HG02885 (cell line): ENCODE results near the gene CD151.

Experiments
- ATAC-seq: cut with Tn5 transposase; IDR thresholded peaks from one replicate; pipeline ENCODE4 v1.9.1; 2021; ENCODE audit warnings: mild to moderate bottlenecking; ENCODE audit not compliant: unreplicated experiment, poor library complexity

Gene CD151

GRCh38 chr11:796565-797295 is 36.0 kb upstream of the CD151 start:
- no peak for ATAC-seq

GRCh38 chr11:797296-798092 is 35.3 kb upstream of the CD151 start:
- peak; percentile 42 for ATAC-seq

- ATAC-seq: peak; percentile 74
Observed at GRCh38 chr11:798093-798713, 34.5 kb upstream of the CD151 start, which contains the start of gene SLC25A22. SLC25A22 (minus strand) TSS chr11:798281; CDS start chr11:795006, 3,275 bp downstream.

- ATAC-seq: no peak
Observed at GRCh38 chr11:799641-800316, 33.0 kb upstream of the CD151 start.

DNA sequence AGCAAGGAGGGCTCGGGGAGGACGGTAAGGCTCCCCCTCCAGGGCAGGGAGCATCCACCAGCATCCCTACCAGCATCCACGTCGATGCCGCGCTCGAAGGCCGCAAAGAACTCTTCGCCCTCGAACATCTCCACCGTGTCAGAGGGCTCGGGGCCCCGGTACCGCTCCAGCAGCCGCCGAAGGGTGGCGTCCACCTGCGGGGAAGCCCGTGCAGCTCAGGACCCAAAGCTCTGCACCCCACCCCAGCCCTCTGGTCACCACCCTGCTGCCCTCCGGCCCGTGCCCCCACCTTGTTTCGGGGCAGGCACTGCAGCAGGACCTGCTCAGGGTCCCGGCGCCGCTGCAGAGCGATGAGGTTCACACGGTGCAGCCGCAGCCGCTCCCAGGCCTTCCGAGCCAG is 32.3 kb upstream of the CD151 start:
- no peak for ATAC-seq

- ATAC-seq: no peak
Observed at GRCh38 chr11:801097-801780, 31.5 kb upstream of the CD151 start.

DNA sequence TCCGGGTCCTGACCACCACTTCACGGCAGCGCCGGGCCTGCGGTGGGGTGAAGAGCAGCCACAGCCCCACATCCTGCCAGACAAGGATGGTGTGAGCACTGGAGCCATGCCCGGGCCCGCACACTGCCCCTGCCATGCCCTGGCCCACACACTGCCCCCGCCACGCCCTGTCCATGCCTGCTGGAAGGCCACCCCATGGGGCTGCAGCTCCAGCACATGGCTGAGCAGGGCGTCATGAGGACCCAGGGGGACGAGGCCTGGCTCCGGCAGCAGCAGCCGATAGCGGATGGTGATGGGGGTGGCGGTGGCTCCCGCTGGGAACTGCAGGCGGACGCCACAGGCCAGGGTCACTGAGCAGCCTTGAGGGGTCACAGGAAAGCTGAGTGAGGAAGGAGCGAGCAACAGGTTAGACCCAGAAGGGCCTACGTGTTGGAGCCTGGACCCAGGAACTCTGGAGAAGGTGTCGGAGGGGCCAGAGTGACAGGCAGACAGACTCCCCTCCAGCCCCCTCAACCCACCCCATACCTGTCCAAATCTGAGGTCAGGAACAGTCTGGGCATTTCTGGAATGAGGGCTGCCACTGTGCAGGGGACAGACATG is 30.6 kb upstream of the CD151 start:
- no peak for ATAC-seq

GRCh38 chr11:802693-803466 is 29.9 kb upstream of the CD151 start:
- no peak for ATAC-seq

DNA sequence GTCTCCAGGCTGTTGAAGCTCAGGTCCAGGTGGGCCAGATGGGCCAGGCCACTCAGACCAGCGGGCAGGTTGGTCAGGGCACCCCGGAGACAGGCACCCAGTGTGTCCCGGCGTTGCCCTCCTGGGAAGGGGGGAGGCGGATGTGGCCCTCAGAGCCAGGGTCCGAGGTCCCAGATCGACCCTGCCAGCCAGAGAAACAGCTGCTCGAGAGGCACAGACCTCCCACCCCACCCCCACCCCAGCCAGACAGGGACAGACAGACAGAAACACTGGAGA is 29.3 kb upstream of the CD151 start:
- no peak for ATAC-seq

- ATAC-seq: no peak
Observed at GRCh38 chr11:803770-804598, 28.8 kb upstream of the CD151 start.

DNA sequence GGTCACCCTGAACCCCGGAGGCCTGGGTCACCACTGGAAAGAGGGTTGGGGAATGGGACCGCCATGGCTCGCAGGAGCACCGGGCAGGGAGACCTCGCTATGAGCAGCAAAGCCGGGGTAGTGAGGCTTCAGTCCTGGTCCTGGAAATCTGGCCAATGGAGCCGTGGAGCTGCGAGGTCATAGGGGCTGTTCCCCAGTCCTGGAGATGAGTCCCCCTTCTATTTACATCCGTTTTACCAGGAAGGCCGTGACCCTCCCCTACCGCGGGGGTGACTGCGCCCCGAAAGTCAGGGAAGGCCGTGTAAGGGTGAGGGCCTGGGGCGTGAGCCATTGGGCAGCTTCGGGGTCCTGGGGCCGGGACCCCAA is 28.2 kb upstream of the CD151 start:
- ATAC-seq: no peak

DNA sequence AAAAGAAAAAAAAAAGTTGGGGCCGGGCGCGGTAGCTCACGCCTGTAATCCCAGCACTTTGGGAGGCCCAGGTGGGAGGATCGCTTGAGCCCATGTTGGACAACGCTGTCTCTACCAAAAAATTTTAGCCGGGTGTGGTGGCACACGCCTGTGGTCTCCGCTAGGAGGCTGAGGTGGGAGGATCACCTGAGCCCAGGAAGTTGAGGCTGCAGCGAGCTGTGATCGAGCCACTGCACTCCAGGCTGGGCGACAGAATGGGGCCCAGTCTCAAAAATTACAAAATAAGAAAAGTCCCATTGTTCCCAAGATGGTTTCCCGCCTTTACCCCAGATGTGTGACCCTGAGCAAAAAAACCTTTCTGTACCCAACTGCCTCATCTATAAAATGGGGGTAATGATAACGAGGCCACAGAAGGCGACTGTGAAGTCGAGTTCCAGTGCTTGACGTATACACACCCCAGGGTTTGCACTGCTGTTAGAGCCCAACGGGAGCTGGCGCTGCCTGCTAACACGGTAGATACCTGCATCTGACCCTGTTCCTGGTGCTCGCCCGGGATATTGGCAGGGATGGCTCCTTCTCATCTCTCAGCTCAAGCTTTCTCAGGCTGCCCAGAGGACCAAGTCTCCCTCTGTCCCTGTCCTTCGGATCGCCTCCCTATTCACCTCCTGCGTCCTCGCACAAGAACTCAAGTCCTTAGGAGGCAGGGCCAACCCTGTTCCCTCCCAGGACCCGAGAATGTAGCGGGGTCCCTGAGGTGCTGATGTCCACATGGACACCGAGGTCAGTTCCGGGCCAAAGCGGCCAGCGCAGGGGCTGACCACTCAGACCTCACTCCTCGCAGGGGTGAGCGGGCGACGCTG is 24.1 kb upstream of the CD151 start:
- ATAC-seq: no peak

DNA sequence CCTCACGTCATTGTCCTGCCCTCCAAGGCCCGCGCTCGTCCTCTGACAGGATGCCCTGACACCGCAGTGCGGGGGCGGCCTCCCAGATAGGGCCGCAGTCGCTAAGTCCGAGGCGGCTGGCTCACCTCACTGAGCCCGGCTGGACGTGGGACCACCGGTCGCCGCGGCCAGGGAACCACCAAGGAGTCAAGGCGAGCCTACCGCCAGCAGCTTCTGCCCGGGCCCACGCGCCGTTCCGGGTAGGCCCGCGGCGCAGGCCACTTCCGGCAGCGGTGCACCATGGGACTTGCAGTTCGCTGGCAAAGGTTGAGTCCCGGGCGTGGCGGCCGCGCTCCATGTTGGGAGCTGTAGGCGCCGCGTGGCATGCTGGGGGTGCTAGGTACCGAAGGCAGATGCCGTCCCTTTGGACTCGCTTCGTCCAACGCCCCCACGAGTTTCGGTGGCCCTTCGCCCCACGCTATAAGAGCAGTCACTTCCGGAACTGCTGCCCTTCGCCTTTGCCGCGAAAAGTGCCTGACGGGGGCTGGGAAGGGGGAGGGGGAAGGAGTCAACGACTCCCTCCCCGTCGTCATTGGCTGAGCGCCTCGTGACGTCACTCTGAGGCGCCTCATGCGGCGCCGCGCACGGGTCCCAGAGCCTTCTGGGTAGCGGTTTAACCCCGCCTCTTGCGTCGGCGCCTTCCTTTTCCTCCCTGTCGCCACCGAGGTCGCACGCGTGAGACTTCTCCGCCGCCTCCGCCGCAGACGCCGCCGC is 23.3 kb upstream of the CD151 start, which contains the start of gene RPLP2:
TSS of gene RPLP2 (plus strand) at position 681 of the 753 bp plus-strand sequence. CDS start 268 bp downstream, outside the sequence.
- ATAC-seq: peak; percentile 74

GRCh38 chr11:810040-810567 is 22.6 kb upstream of the CD151 start:
- no peak for ATAC-seq

- ATAC-seq: no peak
Observed at GRCh38 chr11:811446-812245, 21.1 kb upstream of the CD151 start.

DNA sequence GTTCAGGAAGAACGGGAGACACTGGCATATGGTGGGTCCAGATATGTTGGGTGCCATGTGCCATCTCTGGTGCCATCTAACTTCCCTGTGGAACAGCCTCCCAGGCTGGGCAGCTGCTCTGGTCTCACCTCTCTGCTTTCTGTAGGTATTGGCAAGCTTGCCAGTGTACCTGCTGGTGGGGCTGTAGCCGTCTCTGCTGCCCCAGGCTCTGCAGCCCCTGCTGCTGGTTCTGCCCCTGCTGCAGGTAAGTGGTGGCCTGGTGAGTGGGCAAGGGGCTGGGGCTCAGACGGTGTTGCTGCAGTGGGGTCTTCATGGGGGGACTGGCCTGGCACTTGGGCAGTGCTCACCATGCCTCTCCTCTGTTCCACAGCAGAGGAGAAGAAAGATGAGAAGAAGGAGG is 20.4 kb upstream of the CD151 start:
- ATAC-seq: no peak
